Stimulated activated CD4-positive, alpha-beta T cell treated with anti-CD3 and anti-CD28 coated beads, Interleukin-12 subunit alpha, Interleukin-12 subunit beta, amount 100 ng/mL, for 24 hours (primary cell): ENCODE measurements around the gene RSPO3.
"Not testable (repeated sequence)": the region's sequence is repeated elsewhere in the genome, so short reads cannot be mapped to it uniquely, and the experiment has no call there.

Experiments used
- DNase-seq, 2 experiments: peaks; one replicate each; pipeline ENCODE4 v3.0.0-alpha.2; 2020; ENCODE audit warnings: low read depth in 2 of 2

The RSPO3 gene

DNA sequence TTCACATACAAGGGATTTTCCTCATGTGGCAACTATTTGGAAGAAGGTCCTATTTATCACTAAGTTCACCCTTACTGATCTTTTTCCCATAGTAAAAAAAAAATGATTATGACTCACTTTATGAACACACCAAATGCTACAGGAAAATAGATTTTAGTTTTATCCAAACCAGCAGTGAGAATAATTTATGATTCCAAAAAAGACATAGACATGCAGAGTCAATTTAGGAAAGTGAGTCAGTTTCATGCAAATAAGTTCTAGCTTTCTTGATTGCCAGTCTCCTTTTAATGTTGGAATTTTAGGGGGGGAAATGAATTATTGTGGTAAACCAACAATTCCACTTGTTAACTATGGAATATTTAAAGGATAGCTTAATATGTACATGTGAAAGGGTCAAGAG, 84.2 kb downstream of the RSPO3 start:
- DNase-seq, result no peak

- no peak for DNase-seq
These were observed 85.8 kb downstream of the RSPO3 start for GRCh38 chr6:127204281-127204680.

DNA sequence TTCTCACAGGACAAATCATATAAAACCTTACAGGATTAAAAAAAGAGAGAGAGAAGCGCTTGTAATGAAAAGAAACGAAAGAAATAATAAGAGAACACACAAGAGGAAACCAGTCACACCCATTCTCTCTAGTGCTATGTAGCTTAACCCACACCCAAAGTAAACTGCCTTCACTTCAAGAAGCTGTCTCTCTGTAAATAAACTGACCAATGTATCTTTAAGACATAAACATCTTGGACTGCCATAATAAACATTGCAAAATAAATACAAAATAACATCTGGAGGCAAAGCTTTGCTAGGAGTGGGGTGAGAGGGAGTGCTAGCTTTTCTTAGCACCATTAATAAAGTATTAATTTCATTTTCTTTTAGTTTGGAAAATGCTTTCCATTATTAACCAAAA, 86.6 kb downstream of the RSPO3 start:
- no peak for DNase-seq

GRCh38 chr6:127206531-127207095, 88.1 kb downstream of the RSPO3 start:
- no peak for DNase-seq

GRCh38 chr6:127207591-127208120, 89.2 kb downstream of the RSPO3 start:
- DNase-seq, result no peak

GRCh38 chr6:127210725-127211124, 92.3 kb downstream of the RSPO3 start:
- no peak for DNase-seq

- DNase-seq, result no peak
These were observed 93.9 kb downstream of the RSPO3 start for GRCh38 chr6:127212376-127212775.

DNA sequence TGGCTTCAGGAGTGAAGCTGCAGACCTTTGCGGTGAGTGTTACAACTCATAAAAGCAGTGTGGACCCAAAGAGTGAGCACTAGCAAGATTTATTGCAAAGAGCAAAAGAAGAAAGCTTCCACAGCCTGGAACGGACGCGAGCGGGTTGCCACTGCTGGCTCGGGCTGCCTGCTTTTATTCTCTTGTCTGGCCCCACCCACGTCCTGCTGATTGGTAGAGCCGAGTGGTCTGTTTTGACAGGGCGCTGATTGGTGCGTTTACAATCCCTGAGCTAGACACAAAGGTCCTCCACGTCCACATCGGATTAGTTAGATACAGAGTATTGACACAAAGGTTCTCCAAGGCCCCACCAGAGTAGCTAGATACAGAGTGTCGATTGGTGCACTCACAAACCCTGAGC, 95.6 kb downstream of the RSPO3 start:
- DNase-seq, result not testable (repeated sequence)

GRCh38 chr6:127214531-127214930, 96.1 kb downstream of the RSPO3 start:
- DNase-seq, result not testable (repeated sequence)

- DNase-seq, result no peak
These were observed 97.5 kb downstream of the RSPO3 start for GRCh38 chr6:127215931-127216330.

GRCh38 chr6:127216810-127217789, 98.6 kb downstream of the RSPO3 start:
- no peak for DNase-seq

DNA sequence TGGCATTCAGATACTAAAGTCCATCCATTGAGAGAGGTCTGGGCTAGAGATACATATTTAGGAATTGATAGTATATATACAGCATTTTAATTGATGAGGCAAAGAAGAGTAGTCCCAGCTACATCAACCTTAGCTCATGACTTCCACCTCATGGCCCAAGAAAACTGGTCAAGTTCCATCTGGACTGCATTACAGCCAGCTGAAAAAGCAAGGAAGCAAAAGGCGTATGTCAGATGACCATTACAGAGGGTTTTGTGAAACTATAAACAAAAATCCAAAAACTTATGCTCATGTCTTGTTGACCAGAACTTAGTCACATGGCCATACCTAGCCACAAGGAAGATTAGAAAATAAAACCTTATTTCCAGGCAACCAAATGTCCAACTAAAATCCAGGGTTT, 101.4 kb downstream of the RSPO3 start:
- no peak for DNase-seq

GRCh38 chr6:127221201-127221600, 102.7 kb downstream of the RSPO3 start:
- no peak for DNase-seq

DNA sequence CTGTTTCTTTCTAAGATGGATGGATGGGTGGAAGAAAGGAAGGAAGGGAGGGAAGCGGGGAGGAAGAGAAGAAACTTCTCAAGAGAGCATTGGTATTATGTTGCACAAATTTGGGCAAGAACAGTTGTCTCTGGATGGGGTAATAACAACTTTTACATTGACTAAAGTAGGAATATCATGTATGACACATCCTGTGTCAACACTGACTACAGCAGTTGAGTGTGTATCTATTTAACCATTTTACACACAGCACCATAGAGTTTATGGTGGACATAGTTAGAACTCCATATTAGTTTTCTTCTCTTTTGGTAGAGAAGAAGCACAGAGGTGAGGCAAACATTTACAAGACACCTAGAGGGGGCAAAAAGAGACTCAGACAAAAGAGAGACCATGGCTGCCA, 103.9 kb downstream of the RSPO3 start:
- DNase-seq, result no peak

DNA sequence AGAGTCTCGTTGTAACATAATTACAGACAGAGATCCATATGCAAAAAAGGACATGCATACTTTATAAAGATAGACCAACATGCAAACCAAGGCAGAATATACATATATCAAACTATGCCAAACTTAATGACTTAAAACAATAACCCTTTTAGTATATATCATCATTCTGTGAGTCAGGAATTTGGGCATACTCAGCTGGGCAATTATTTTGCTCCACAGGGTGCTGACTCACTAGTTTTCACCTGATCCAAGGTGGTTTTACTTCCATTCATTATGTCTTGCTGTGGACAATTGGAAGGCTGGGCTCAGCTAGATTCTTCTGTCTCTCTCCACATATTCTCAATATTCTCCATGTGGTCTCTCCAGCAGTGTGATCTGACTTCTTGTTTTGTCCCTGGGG, 107.0 kb downstream of the RSPO3 start:
- no peak for DNase-seq

- DNase-seq, result not testable (repeated sequence)
These were observed 115.3 kb downstream of the RSPO3 start for GRCh38 chr6:127233819-127234218.

DNA sequence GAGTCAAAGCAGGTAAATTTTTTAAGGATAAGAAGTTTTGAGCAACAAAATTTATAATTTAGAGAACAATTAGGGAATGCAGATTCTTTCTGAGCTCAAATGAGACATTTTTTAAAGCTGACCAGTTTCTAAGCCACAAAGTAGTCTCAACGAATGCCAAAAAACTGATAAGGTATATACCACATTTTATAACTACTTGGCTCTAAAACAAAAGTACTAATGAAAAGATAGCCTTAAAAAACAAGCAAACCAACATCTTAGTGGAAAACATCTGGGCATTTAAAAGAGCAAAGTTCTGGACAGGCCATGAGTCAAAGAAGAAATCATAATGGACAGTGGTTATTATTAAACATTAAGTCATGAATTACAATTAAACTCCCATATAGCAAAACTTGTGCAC, 125.0 kb downstream of the RSPO3 start:
- DNase-seq, result no peak
